Uterus (tissue), 2 donors: ENCODE data around the gene CTSE.

Source experiments
- POLR2A ChIP-seq, 2 donors: fragments of 450-650 bp; IDR thresholded peaks; one replicate each; pipeline ENCODE4 v1.6.1; 2016; ENCODE audit warnings: antibody characterized with exemption in 2 of 2, mild to moderate bottlenecking in 1 of 2, moderate library complexity in 1 of 2
- TF ChIP-seq, protein P1 (sequence below), 4 experiments: fragments of 200-600 bp in 2 of 4; fragments of 450-650 bp in 2 of 4; sonication (generic) in 2 of 4; IDR thresholded peaks; one replicate each; pipeline ENCODE4 v1.5.1; 2016 to 2019; ENCODE audit warnings: antibody characterized with exemption in 4 of 4, mild to moderate bottlenecking in 2 of 4, moderate library complexity in 1 of 4

DNA sequence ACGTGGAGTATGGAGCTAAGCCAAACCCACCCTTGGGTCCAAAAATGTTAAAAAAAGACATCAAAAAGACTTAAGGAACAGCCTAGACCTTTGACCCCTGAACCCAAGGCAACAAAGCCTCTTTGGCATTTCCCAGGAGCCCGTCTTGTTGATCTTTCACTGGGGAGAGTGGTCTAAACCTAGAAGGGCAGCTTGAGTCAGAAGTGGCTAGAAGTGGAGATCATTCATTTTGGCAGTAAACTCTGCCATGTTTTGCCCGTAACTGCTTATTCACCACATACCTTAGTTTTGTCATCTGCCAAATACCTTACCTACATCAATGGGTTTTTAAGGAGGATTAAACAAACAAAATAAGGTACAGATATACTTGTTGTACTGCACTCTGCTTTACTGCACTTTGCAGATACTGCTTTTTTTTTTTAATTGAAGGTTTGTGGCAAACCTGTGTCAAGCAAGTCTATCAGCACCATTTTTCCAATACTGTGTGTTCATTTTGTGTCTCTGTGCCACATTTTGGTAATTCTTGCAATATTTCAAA is 1.7 kb upstream of the CTSE start:
- no peak for TF ChIP-seq POLR2A (IDR thresholded peaks at IDR 0.05)
- TF ChIP-seq, protein P1, sequence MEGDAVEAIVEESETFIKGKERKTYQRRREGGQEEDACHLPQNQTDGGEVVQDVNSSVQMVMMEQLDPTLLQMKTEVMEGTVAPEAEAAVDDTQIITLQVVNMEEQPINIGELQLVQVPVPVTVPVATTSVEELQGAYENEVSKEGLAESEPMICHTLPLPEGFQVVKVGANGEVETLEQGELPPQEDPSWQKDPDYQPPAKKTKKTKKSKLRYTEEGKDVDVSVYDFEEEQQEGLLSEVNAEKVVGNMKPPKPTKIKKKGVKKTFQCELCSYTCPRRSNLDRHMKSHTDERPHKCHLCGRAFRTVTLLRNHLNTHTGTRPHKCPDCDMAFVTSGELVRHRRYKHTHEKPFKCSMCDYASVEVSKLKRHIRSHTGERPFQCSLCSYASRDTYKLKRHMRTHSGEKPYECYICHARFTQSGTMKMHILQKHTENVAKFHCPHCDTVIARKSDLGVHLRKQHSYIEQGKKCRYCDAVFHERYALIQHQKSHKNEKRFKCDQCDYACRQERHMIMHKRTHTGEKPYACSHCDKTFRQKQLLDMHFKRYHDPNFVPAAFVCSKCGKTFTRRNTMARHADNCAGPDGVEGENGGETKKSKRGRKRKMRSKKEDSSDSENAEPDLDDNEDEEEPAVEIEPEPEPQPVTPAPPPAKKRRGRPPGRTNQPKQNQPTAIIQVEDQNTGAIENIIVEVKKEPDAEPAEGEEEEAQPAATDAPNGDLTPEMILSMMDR (IDR thresholded peaks at IDR 0.05), result no peak
